HG03439 (cell line): ENCODE results near the gene POLR2H.

Experiments
- ATAC-seq: cut with Tn5 transposase; IDR thresholded peaks from one replicate; pipeline ENCODE4 v1.9.1; 2021; ENCODE audit warnings: mild to moderate bottlenecking, moderate library complexity; ENCODE audit not compliant: unreplicated experiment

POLR2H gene

DNA sequence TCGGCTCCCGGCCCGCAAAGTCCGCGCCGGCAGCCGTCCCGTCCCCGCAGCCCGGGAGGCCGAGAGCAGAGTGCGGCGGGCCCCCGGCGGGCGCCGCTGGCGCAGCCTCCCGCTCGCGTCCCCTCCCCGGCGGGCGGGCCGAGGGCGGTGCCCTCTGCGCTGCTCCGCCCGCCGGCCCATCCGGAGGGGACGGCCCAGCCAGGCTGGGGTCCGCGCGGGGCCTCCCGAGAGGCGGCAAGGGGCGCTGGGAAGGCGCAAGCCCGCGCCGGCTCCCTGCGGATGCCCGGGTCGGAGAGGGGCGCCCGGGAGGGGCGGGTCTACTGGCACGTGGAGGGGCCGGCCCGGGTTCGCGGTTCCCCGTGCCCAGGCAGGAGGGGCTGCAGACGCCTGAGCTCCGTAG is at the start of gene POLR2H, which contains the start of gene CLCN2:
Gene POLR2H, plus strand, starts transcription at position 179 of the 400 bp plus-strand sequence. CDS start 1,783 bp downstream, outside the sequence.
Gene CLCN2, minus strand, starts transcription at position 74 of the 400 bp plus-strand sequence. CDS start 126 bp downstream, outside the sequence.
- no peak for ATAC-seq

- peak; percentile 80 for ATAC-seq
Measured at GRCh38 chr3:184314363-184314699, 47.2 kb upstream of the POLR2H start, which contains the start of gene EIF4G1. Gene EIF4G1 (plus strand): TSS chr3:184314606. CDS start chr3:184315797, 1,191 bp downstream.

DNA sequence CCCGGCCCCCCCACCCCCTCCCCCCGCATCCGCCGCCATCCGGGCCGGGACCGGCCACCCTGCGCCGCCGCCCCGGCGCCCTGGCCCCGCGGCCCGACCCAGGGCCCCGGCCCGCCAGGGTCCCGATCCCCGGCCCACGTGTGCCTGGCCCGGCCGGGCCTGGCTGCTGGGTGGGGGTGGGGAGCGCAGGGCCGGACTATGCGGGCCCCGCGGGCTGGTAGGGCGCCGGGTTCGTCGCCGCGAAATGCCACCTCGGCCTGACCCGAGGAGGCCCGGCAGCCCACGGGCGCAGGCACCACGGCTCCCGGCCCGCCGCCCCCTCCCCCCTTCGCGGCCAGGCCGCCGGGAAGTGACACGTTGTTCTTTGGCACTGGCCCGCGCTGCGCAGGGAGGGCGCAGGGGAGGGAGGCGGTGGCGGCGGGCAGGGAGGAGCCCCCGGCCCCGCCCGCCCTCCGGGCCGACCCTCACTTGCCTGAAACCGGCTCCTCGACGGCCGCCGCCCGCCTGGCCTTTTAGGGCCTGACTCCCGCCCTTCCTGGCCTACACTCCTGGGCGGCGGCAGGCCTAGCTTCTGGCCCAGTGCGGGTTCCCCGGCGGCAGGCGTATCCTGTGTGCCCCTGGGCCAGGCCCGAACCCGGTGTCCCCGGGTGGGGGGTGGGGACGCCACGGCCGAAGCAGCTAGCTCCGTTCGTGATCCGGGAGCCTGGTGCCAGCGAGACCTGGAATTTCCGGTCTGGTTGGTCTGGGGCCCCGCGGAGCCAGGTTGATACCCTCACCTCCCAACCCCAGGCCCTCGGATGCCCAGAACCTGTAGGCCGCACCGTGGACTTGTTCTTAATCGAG is 46.6 kb upstream of the POLR2H start:
- ATAC-seq = peak; percentile 34

DNA sequence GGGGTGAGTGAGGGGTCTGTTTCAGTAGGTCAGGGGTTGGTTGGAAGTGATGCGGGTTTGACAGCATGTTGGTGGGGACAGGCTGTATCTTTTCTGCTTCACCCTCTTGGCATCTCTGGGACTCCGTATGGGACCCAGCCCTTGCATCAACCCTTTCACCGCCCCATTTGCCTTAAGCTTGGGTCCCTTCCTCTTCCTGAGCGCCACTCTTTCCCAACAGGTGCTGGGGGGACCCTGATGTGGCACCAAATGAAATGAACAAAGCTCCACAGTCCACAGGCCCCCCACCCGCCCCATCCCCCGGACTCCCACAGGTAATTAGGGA is 46.0 kb upstream of the POLR2H start:
- ATAC-seq = no peak

GRCh38 chr3:184315871-184316661 is 45.4 kb upstream of the POLR2H start:
- no peak for ATAC-seq

- no peak for ATAC-seq
Measured at GRCh38 chr3:184316792-184317191, 44.7 kb upstream of the POLR2H start.

GRCh38 chr3:184317201-184317600 is 44.3 kb upstream of the POLR2H start:
- no peak for ATAC-seq

GRCh38 chr3:184320104-184320445 is 41.4 kb upstream of the POLR2H start:
- no peak for ATAC-seq

GRCh38 chr3:184321666-184322065 is 39.8 kb upstream of the POLR2H start:
- ATAC-seq = no peak

GRCh38 chr3:184322731-184323487 is 38.6 kb upstream of the POLR2H start:
- no peak for ATAC-seq

DNA sequence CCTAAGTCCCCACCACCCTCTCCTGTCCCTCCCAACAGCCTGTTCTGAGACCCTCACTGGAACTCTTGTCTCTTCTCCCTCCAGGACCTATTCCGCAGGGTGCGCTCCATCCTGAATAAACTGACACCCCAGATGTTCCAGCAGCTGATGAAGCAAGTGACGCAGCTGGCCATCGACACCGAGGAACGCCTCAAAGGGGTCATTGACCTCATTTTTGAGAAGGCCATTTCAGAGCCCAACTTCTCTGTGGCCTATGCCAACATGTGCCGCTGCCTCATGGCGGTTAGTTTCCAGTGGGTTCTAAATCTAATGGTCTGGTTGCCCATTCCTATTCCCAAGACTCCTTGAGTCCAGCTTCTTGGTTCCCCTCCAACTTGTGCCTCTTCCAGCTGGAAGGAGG is 37.8 kb upstream of the POLR2H start:
- no peak for ATAC-seq

DNA sequence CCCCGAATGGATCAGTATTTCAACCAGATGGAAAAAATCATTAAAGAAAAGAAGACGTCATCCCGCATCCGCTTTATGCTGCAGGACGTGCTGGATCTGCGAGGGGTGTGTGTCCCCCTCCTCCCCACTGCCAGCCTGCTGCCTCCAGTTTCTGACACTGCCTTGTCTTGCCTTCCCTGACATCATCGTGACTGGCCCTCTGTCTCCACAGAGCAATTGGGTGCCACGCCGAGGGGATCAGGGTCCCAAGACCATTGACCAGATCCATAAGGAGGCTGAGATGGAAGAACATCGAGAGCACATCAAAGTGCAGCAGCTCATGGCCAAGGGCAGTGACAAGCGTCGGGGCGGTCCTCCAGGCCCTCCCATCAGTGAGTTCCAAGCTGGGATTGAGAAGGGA is 36.2 kb upstream of the POLR2H start:
- ATAC-seq = no peak

GRCh38 chr3:184325715-184326369 is 35.7 kb upstream of the POLR2H start:
- ATAC-seq = no peak

GRCh38 chr3:184327171-184327570 is 34.3 kb upstream of the POLR2H start:
- ATAC-seq = no peak

DNA sequence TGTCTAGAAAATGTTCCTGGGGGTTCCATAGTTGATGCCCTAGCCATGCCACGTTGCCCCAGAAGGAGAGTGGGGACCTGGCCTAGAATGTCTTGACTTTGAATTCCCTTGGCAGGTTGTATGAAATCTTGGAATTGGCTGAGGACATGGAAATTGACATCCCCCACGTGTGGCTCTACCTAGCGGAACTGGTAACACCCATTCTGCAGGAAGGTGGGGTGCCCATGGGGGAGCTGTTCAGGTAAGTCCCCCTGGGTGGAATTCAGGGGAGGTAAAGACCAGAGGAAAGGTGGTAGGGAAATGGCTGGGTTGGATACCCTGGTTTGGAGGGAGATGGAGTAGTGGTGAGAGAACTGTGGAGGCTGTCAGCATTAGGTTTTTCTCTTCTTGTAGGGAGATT is 33.0 kb upstream of the POLR2H start:
- no peak for ATAC-seq

GRCh38 chr3:184332370-184333090 is 29.0 kb upstream of the POLR2H start:
- ATAC-seq = no peak

DNA sequence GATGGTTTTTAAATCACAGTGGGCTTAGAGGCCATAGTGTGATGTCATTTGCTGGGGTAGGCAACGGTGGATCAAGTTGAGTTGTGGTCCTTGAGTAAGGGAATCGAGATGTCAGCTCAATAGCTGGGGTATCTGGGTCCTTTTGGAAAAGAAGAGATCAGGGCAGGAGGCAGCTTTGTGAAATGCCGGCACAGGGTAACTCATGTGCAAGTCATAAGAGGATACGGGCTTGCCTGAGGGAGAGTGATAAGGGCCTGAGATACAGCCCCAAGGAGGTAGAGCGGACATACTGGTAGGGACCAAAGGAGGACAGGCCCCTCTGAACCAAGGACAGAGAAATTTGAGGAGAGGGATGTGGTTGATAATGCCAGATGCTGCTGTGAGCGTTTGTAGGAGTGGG is 28.3 kb upstream of the POLR2H start:
- ATAC-seq = no peak

- no peak for ATAC-seq
Measured at GRCh38 chr3:184333700-184334099, 27.8 kb upstream of the POLR2H start.

DNA sequence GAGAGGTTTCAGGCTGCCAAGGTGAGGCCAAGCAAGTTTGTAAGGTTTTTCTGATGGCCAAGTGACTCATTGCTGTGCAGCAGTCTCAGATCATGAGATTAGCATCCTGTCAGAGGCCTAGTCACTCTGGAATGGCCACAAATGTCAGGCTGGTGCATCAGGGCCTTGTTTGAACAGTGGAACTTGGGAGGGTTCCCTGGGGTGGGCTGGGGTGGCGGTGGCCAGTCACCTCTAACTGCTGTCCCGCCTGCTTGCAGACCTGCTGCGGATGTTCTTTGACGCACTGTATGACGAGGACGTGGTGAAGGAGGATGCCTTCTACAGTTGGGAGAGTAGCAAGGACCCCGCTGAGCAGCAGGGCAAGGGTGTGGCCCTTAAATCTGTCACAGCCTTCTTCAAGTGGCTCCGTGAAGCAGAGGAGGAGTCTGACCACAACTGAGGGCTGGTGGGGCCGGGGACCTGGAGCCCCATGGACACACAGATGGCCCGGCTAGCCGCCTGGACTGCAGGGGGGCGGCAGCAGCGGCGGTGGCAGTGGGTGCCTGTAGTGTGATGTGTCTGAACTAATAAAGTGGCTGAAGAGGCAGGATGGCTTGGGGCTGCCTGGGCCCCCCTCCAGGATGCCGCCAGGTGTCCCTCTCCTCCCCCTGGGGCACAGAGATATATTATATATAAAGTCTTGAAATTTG is 26.9 kb upstream of the POLR2H start:
- no peak for ATAC-seq

DNA sequence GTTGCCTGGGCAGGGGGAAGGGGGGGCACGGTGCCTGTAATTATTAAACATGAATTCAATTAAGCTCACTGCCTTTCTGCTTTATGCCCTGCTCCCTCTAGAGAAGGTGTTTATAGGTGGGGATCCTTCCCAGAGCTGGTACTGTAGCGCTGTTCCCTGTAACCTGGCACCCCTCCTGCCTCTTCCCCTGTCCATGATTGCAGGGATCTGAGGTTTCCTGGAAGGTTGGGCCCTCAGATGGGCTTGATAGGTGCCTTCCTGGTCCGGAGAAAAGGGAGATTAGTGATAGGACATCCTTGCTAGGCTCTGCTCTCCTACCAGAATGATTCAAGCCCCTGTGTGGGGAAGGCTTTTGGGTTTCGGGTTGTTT is 26.2 kb upstream of the POLR2H start:
- ATAC-seq = no peak
